ENCODE measurements around the gene EXOC6.

DNA sequence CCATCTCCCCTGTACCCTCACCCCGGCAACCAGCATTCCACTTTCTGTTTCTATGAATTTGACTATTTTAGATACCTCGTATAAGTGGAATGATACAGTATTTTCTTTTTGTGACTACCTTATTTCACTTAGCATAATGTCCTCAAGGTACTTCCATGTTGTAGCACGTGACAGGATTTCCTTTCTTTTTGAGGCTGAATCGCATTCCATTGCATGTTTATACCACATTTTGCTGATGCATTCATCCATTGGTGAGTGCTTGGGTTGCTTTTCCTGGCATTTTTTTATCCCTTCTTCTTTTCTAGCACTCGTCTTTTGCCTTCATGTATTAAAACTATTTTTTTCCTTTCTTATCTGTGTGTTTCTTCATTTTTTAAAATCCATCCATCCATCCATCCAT, 22.3 kb upstream of the EXOC6 start:
- TF ChIP-seq, protein P1, sequence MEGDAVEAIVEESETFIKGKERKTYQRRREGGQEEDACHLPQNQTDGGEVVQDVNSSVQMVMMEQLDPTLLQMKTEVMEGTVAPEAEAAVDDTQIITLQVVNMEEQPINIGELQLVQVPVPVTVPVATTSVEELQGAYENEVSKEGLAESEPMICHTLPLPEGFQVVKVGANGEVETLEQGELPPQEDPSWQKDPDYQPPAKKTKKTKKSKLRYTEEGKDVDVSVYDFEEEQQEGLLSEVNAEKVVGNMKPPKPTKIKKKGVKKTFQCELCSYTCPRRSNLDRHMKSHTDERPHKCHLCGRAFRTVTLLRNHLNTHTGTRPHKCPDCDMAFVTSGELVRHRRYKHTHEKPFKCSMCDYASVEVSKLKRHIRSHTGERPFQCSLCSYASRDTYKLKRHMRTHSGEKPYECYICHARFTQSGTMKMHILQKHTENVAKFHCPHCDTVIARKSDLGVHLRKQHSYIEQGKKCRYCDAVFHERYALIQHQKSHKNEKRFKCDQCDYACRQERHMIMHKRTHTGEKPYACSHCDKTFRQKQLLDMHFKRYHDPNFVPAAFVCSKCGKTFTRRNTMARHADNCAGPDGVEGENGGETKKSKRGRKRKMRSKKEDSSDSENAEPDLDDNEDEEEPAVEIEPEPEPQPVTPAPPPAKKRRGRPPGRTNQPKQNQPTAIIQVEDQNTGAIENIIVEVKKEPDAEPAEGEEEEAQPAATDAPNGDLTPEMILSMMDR (IDR thresholded peaks at IDR 0.05): no peak
- TF ChIP-seq POLR2A (IDR thresholded peaks at IDR 0.05): no peak
